ENCODE measurements around the gene MAPT.

DNA sequence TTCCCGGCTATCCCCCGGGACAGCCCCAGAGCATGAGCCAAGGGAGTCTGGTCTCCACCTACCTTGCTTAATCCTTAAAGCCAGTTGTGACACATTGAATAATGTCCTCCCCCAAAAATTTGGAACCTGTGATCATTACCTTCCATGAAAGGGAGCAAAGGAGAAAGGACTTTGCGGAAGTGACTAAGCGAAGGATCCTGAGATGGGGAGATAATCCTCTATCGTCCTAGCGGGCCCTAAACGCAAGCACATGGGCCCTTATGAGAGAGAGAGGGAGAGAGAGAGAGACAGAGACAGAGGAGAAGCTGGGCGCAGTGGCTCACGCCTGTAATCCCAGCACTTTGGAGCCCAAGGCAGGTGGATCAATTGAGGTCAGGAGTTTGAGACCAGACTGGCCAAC lies 40.1 kb upstream of the MAPT start:
- TF ChIP-seq, protein P1, sequence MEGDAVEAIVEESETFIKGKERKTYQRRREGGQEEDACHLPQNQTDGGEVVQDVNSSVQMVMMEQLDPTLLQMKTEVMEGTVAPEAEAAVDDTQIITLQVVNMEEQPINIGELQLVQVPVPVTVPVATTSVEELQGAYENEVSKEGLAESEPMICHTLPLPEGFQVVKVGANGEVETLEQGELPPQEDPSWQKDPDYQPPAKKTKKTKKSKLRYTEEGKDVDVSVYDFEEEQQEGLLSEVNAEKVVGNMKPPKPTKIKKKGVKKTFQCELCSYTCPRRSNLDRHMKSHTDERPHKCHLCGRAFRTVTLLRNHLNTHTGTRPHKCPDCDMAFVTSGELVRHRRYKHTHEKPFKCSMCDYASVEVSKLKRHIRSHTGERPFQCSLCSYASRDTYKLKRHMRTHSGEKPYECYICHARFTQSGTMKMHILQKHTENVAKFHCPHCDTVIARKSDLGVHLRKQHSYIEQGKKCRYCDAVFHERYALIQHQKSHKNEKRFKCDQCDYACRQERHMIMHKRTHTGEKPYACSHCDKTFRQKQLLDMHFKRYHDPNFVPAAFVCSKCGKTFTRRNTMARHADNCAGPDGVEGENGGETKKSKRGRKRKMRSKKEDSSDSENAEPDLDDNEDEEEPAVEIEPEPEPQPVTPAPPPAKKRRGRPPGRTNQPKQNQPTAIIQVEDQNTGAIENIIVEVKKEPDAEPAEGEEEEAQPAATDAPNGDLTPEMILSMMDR (conservative IDR thresholded peaks at IDR 0.05; ENCODE audit: low read depth, low read length), result no peak
- TF ChIP-seq POLR2A (IDR thresholded peaks at IDR 0.05; ENCODE audit: low read depth, low read length) (no peak), BHLHE40 (IDR thresholded peaks at IDR 0.05; ENCODE audit: low read depth, low read length) (no peak), RAD21 (IDR thresholded peaks at IDR 0.05; ENCODE audit: low read length) (no peak), CEBPB (IDR thresholded peaks at IDR 0.05; ENCODE audit: low read depth, low read length) (no peak), FOS (IDR thresholded peaks at IDR 0.05; ENCODE audit: low read depth, low read length) (no peak), RFX5 (IDR thresholded peaks at IDR 0.05; ENCODE audit: low read depth, low read length) (no peak), SMC3 (IDR thresholded peaks at IDR 0.05; ENCODE audit: low read depth, low read length) (no peak), MAZ (IDR thresholded peaks at IDR 0.05; ENCODE audit: borderline replicate concordance, low read depth, low read length) (no peak)
- TF ChIP-seq, protein P2, sequence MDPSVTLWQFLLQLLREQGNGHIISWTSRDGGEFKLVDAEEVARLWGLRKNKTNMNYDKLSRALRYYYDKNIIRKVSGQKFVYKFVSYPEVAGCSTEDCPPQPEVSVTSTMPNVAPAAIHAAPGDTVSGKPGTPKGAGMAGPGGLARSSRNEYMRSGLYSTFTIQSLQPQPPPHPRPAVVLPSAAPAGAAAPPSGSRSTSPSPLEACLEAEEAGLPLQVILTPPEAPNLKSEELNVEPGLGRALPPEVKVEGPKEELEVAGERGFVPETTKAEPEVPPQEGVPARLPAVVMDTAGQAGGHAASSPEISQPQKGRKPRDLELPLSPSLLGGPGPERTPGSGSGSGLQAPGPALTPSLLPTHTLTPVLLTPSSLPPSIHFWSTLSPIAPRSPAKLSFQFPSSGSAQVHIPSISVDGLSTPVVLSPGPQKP (IDR thresholded peaks at IDR 0.05; ENCODE audit: borderline replicate concordance, low read depth, low read length), result no peak
- TF ChIP-seq, protein P3, sequence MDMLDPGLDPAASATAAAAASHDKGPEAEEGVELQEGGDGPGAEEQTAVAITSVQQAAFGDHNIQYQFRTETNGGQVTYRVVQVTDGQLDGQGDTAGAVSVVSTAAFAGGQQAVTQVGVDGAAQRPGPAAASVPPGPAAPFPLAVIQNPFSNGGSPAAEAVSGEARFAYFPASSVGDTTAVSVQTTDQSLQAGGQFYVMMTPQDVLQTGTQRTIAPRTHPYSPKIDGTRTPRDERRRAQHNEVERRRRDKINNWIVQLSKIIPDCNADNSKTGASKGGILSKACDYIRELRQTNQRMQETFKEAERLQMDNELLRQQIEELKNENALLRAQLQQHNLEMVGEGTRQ (IDR thresholded peaks at IDR 0.05; ENCODE audit: low read depth, low read length), result no peak

All from IMR-90 (cell line).